Measurements from ENCODE around the gene MAD1L1. TPM values are rescaled to one million over a fixed set of nuclear protein-coding genes. Genes with fewer than 3 reads are reported as not detected.

Gene MAD1L1
- total RNA-seq, 1 donor from 2014 or later = 32.7 TPM

- H3K27ac Mint-ChIP-seq (ENCODE audit: unreplicated experiment) = no peak overlapping the region
- no peak for DNase-seq (ENCODE audit: extremely low spot score, unreplicated experiment)
Measured at GRCh38 chr7:2099048-2099957, 133.4 kb downstream of the MAD1L1 start.

GRCh38 chr7:2098496-2098895 lies 134.2 kb downstream of the MAD1L1 start:
- Mint-ChIP-seq H3K27ac (ENCODE audit: unreplicated experiment) (no peak overlapping the region), H3K27me3 (ENCODE audit: unreplicated experiment) (no peaks in the 10 kb centered on the region), H3K36me3 (ENCODE audit: unreplicated experiment) (peaks cover 2% of the 10 kb centered on the region), H3K9me3 (ENCODE audit: unreplicated experiment) (no peaks in the 10 kb centered on the region), H3K4me3 (ENCODE audit: unreplicated experiment) (no peak overlapping the region), H3K4me1 (ENCODE audit: unreplicated experiment) (peaks cover 14% of the 10 kb centered on the region)
- TF ChIP-seq CTCF (IDR thresholded peaks at IDR 0.05) = no peak
- no peak for DNase-seq (ENCODE audit: extremely low spot score, unreplicated experiment)

More at GRCh38 chr7:2099048-2099957, 133.4 kb downstream of the MAD1L1 start:
- Mint-ChIP-seq H3K4me1 (ENCODE audit: unreplicated experiment) (peaks cover 20% of the 10 kb centered on the region), H3K9me3 (ENCODE audit: unreplicated experiment) (no peaks in the 10 kb centered on the region), H3K36me3 (ENCODE audit: unreplicated experiment) (peaks cover 2% of the 10 kb centered on the region), H3K27me3 (ENCODE audit: unreplicated experiment) (no peaks in the 10 kb centered on the region), H3K4me3 (ENCODE audit: unreplicated experiment) (no peak overlapping the region)
- TF ChIP-seq CTCF (IDR thresholded peaks at IDR 0.05) = no peak

- no peak for TF ChIP-seq CTCF (IDR thresholded peaks at IDR 0.05)
- no peak overlapping the region for H3K27ac Mint-ChIP-seq (ENCODE audit: unreplicated experiment)
- peaks cover 2% of the 10 kb centered on the region for H3K36me3 Mint-ChIP-seq (ENCODE audit: unreplicated experiment)
- H3K27me3 Mint-ChIP-seq (ENCODE audit: unreplicated experiment) = no peaks in the 10 kb centered on the region
- H3K4me1 Mint-ChIP-seq (ENCODE audit: unreplicated experiment) = peaks cover 19% of the 10 kb centered on the region
- no peaks in the 10 kb centered on the region for H3K9me3 Mint-ChIP-seq (ENCODE audit: unreplicated experiment)
- DNase-seq (ENCODE audit: extremely low spot score, unreplicated experiment) = no peak
- no peak overlapping the region for H3K4me3 Mint-ChIP-seq (ENCODE audit: unreplicated experiment)
Measured at GRCh38 chr7:2098056-2098455, 134.7 kb downstream of the MAD1L1 start.

- H3K4me1 Mint-ChIP-seq (ENCODE audit: unreplicated experiment) = peaks cover 24% of the 10 kb centered on the region
Measured at GRCh38 chr7:2097492-2097891, 135.3 kb downstream of the MAD1L1 start.

More at GRCh38 chr7:2097492-2097891, 135.3 kb downstream of the MAD1L1 start:
- Mint-ChIP-seq H3K4me3 (ENCODE audit: unreplicated experiment) (no peak overlapping the region), H3K36me3 (ENCODE audit: unreplicated experiment) (peaks cover 2% of the 10 kb centered on the region), H3K27me3 (ENCODE audit: unreplicated experiment) (no peaks in the 10 kb centered on the region), H3K27ac (ENCODE audit: unreplicated experiment) (no peak overlapping the region), H3K9me3 (ENCODE audit: unreplicated experiment) (no peaks in the 10 kb centered on the region)
- no peak for DNase-seq (ENCODE audit: extremely low spot score, unreplicated experiment)
- TF ChIP-seq CTCF (IDR thresholded peaks at IDR 0.05) = no peak

All from osteocyte (in vitro differentiated cells).